ENCODE results near the gene STRAP.
A peak's percentile ranks its signal among the peaks of the same experiment; 100 is the strongest.

STRAP gene, protein sequence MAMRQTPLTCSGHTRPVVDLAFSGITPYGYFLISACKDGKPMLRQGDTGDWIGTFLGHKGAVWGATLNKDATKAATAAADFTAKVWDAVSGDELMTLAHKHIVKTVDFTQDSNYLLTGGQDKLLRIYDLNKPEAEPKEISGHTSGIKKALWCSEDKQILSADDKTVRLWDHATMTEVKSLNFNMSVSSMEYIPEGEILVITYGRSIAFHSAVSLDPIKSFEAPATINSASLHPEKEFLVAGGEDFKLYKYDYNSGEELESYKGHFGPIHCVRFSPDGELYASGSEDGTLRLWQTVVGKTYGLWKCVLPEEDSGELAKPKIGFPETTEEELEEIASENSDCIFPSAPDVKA

DNA sequence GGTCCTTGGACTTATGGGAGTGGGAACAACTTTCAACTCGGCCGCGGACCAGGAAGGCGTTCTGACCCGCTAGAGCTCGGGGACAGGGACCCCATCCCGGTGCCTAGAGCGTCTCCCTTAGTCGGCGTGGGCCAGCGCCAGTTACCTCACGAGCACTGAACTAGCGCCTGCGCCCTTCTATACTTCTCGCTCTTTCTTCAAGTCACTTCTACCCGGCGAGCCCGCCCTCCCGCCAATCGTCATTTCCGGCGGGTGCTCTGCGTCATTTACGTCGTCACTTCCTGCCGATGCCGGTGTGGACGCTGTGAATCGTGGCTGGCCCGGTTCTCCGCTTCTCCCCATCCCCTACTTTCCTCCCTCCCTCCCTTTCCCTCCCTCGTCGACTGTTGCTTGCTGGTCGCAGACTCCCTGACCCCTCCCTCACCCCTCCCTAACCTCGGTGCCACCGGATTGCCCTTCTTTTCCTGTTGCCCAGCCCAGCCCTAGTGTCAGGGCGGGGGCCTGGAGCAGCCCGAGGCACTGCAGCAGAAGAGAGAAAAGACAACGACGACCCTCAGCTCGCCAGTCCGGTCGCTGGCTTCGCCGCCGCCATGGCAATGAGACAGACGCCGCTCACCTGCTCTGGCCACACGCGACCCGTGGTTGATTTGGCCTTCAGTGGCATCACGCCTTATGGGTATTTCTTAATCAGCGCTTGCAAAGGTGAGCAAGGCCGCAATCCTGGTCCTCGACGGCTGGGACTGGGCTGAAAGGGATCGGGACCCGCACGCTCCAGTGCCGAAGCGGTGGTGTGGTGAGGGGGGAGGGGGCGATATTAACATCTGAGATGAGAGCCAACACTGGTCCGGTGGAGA is at the start of gene STRAP:
TSS of gene STRAP (plus strand) at position 270 of the 854 bp plus-strand sequence. CDS start at position 591, 321 bp downstream.
- peak; percentile 88 to 95 for DNase-seq

DNA sequence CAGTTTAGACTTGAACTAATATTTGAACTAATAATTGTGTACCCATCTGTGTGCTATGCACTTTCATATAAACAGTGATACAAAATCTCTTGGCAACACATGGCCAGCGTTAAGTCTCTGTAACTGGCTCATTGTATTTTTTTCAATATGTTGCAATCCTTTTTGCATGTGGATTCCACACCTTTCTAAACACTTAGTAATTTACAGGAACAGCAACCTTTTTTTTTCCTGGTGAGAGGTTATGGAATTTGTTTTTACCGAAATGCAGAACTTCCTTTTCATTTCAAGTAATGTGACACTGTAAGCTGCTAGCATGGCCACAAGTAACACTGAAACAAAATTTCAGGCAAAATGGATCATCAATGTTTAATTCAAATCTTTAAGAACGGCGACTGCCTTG is 47.6 kb upstream of the STRAP start:
- no peak for DNase-seq

DNA sequence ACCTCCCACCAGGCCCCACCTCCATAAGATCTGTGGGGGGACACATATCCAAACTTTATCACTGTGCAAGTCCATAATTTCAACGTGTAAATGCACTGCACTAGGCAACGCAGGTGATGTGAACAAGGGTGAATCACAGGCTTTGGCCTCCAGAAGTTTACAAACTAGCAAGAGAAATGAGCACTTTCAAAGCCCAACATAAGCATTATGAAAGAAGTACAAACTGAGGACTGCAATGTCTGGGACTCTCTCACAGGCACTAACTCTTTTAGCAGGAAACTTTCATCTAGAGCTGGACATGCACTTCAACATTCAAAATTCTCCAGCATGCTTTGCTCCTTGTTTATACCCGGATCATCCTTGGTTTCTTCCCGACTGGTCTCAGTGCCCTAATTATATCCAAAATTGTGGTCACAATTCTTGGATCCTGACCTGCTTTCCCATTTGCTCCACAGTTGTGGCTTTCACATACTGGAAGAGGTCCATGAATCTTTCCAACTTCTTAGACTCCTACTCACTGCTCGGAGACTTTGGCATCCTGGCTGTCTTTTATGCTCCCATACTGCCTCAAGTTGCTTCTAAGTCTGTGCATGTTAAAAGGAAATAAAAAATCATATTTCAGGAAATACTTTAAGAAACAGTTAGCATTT is 44.9 kb upstream of the STRAP start:
- DNase-seq, result no peak

DNA sequence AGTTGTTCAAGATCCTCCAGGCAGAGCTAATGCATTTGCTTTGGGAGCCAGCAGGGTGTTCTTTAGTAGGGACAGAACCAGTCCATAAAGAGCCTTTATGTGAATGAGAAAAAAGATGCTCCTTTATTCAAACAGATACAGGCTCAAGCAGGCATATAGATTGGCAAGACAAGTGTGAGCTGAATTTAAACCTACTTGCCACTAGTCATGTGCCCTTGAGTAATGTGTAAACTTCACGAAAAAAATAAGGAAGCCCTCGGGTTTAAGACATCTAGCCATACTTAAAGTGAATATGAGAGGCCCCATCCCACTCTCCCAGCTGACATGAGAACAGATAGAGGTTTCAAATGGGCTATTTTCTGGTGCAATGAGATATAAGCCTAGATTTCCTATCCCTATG is 43.1 kb upstream of the STRAP start:
- no peak for DNase-seq

DNA sequence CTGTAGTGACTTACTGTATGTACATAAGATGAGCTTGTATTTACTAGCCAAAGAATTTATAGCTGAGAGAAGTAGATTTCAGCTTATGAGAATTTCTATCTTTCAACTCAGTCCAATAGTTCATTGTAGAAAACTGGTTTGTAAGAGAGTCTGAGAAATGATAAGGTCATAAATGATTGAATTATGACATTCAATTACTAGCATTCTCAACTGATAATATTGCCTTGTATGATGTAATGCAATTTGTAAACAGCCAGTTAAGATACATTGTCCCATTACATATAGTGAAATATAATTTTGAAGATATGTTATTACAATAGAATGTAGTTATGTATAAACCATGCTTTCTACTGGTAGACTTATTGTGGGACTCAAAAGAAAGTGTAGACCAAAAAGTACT is 42.5 kb upstream of the STRAP start:
- no peak for DNase-seq

DNA sequence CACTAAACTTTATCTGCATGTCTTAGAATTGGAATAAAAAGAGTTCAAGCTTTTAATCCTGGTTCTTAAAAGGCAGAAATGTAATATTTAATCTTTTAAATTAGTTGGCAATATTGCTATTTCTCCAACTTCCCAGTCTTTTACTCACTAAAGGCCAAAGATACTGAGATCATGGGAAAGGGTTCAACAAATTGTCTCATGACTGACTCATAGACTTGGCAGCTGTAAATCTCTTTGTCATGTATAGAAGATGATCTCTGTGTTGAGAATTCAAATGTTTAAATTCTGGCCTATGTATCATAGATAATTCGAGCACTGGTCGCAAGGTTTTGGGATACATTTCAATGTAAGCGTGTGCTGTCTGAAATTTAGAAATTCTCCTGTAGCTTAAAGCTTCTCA is 40.1 kb upstream of the STRAP start:
- DNase-seq, result no peak

DNA sequence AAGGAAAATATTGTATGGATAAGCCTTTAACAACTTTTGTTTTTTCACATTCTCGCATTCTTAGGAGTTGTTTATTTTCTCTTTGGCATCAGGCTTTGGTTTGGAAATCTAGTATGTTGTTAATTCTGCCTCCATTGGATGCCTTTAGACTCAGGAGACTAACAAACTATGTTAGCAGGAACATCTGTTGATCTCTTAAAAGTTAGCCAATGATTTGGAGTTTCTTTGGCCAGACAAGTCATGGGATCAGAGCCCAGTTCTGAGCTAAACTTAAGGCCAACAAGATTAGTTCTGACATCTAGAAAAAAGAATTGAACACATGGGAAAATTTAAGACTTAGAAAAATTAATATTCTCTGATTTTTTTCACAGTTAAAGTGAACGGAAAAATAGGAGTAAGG is 35.3 kb upstream of the STRAP start:
- no peak for DNase-seq

DNA sequence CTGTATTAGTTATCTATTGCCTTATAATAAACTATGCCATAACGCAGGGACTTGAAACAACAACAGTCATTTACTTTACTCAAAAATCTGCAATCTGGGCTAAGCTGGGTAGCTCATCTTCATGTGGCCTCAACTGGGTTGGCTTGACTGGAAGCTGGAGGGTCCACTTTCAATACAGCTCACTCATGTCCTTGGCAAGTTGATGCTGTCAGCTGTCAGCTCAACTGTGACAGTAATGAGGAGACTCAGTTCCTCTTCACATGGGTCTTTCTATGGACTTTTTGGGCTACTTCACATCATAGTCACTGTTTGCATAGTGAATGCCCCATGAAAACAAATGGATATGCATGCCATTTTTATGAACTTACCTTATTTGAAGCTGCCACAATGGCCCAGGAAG is 33.6 kb upstream of the STRAP start:
- no peak for DNase-seq

DNA sequence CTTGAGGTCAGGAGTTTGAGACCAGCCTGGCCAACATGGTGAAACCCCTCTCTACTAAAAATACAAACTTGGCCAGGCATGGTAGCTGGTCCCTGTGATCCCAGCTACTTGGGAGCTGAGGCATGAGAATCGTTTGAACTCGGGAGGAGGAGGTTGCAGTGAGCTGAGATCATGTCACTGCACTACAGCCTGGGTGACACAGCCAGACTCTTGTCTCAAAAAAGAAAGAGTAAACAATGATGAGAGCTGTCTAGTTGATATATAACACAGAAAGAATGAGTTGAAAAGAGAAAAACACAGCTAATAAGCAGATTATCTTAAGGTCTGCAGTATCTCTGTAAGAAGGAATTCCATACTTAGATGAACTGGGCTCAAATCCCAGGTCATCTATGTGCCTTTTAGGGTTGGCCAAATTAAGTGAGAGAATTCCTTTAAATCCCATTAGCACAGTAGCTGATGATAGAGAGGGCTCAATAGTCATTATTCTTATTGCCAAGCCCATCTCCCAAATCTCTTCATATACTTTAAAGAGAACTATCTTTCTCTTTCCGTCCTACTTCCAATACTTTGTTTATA is 31.1 kb upstream of the STRAP start:
- no peak for DNase-seq

DNA sequence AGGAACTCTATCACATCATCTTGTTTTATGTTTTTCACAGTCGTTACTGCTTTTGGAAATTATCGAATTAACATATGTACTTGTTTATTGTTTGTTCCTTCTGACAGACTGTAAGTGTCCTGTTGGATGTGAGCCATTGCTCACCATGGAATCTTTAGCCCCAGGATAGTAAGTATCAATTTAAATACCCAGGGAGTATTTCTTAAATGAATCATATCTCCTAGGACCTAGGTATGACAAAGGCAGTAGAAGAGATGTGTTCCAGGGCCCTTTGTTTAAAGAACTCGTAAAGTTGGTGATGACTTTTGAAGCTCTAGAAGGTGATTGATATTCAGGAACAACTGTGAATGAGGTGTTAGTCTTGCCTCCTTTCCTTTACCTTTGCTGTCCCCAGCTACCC is 30.3 kb upstream of the STRAP start:
- DNase-seq, result no peak

DNA sequence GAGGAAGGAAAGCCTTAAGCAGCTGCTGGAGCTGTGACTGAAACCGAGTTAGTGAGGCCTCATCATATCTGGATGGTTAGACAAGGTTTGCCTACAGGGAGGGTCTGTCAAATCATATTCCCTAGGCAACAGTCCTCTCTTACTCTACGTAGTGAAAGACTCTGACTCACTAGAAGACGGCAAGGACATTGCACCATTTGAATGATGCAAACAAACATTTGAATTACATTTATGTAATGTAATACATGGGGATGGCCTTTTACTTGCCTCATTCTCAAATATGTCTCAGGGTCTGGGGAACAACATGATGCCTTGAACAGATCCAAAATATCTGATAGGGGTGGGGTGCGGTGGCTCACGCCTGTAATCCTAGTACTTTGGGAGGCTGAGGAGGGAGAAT is 29.8 kb upstream of the STRAP start:
- no peak for DNase-seq

DNA sequence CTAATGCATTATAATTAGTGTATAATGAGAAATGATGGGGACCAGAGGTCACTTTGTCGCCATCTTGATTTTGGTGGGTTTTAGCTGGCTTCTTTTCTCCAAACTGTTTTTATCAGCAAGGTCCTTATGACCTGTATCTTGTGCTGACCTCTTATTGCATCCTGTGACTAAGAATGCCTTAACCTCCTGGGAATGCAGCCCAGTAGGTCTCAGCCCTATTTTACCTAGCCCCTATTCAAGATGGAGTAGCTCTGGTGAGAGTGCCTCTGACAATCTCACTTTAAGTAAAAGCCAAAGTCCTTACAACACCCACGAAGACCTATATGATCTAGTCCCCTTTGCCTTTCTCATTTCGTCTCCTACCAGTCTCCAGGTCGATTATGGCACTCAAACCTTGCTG is 28.3 kb upstream of the STRAP start:
- DNase-seq, result no peak

DNA sequence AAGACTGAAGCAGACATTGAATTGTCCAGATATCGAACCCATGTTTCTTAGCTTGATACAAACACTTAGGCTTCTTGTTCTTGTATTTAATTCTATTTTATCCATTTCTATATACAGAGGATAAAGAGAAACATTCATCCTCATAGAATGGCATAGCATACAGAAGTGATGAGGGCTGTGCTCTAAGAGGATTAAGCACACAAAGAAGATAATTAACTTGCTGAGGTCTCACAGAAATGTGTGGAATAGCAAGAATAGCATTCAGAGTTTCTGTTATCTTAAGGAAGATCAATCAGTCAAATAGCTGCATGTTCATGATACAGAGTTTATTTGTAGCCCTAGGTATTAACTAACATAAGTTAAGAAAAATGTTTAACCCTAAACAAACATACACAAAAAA is 27.3 kb upstream of the STRAP start:
- peak in 1 of 2 experiments; percentile 44 for DNase-seq

DNA sequence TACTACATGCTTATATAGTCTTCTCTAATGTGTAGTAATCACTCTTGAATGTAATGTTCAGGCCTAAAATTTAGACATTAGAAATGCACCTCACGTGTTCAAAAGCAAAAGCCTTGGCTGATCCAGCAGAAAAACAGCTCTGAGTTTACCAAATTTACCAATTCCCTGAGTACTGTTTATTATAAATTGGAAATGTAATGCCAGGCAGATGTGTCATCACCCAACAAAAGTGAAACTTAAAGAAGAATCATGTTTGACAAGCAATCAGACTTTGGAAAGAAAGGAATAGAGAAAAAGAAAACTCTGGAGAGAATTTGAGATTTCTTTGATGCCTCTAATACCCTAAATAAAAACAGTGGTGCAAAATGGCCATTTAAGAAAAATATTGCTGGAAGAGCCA is 26.5 kb upstream of the STRAP start:
- DNase-seq, result no peak

DNA sequence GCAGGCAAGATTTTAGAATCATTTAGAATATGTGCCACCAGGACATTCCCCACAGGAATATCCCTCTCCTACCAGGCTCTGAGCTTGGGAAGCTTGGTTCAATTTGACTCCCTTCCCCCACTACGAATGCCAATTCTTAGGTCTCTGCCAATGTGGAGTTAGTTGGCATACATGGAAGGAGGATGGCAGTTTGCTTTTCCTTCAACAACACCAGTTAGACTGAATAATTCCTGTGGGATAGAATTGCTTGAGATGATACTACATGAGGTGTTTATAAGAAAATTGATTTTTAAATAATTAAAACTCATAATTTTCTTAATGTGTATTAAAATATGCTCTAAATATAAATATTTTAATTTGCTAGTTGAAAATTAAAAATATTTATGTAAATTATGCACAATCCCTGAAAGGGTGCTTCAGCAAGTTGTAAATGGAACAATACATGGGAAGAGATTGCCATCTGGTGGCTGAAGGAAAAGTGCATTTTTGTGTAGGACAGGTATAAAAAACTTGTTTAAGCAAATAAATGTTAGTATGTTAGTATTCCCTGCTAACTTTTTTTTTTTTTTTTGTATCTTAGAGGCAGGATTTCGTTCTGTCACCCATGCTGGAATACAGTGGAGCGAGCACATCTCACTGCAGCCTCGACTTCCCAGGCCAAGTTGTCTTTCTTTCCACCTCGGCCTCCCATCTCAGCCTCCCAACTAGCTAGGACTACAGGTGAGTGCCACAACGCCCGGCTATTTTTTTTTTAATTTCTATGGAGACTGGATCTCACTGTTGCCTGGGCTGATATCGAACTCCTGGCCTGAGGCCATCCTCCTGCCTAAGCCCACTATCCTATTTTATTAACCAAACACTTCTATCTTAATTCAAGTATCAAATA is 25.8 kb upstream of the STRAP start:
- DNase-seq, result peak; percentile 22 to 49

DNA sequence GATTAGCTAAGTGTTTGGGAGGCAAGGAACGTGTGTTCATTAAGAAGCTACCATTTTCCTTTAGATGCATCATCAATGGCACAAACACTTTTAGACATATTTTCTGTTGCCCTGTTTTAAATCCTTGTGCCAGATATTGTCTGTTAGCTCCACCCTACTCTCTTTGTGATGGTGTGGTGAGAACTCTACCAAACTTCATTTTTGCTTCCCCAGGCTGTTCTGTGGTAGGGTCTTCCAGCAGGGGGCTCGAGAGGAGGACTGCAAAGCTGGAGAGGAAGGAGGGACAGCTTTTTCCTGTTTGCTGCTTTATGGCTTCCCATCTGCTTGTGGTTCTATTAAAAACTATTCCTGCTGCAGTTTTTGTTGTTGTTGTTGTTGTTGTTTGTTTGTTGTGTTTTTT is 23.8 kb upstream of the STRAP start:
- peak; percentile 9 to 20 for DNase-seq

DNA sequence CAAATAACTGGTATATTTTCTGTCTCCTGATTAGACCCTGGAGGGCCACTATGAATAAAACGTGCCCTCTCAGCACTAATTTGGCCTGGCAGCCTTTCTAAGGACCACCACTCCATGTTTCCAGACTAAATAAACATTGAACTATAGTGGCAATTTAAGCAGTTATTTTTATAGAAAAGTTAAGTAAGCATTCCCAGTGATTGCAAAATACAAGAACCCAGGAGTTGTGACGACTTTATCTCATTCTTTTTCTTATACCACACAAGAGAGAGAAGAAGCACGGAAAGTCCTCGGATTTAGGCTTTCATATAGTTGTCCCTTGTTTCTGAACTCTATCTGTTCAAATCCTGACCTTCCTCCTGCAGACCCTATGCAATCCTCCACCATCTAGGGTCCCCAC is 23.1 kb upstream of the STRAP start:
- no peak for DNase-seq

DNA sequence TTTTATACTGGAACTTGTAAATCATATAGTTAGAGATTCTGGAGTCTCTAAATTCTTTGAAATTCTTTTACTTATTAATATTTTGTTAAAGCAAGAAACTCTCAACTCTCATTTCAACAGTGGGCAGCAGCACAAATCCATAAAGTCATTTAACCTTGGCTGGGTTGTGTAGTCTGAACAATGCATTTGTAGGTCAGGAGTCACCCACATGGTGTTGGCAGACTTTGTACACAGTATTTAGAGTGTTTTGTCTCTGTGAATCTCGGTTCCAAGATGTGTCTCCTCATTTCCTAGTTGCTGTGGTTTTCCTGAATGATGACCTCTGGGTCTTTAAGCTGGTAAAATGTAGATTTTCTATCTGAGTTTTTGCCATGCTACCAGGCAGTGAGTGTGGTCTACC is 20.8 kb upstream of the STRAP start:
- no peak for DNase-seq

DNA sequence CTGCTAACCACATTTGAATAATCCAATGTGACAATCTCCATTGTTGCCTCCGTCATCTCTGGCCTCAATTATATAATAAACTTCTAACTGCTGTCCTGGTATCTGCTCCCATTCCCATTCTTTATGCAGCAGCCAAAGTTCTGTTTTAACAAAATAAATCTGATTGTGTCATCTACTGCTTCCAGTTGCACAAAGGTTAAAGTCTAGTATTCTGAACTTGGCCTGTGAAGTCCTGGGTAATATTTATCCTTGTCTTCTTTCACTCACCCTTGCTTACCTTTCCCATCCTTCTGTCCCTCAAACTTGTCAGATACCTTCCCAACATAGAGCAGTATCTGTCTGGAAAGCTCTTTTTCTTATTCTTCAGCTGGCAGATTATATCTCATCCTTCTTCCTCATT is 19.3 kb upstream of the STRAP start:
- DNase-seq, result no peak

DNA sequence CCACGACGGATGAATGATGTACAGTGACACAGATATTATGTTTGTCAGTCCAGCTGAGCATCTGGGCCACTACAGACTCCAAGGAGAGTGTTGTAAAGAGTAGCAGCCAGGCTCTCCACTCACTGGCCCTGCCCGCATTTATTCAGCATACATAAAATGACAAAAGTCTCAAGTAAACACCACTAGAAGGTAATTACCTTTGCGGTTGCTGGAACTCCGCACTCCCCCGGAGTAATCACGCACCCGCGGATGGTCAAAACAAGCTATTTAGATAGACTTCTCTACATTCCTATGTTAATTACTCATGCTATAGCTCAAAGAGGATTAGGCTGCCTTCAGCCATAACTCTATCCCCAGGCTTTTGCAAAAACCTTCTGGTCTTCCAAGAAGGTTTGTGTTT is 18.8 kb upstream of the STRAP start:
- DNase-seq, result no peak

DNA sequence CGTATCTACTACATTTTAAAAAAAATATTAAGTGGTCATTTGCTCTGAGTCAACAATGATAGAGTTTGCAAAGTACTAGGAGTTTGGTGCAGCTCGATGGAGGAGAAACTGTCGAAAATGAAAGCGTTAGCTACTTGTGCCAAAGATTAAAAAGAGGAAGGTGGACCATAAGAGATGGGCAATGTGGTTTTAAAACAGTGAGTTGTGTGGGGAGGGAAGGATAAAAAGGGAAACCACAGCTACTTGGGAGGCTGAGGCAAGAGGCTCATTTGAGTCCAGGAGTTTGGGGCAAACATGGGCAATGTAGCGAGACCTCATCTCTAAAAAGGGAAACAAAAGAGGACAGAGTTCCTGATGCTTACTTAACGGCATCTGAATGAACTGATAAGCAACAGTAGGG is 18.2 kb upstream of the STRAP start:
- no peak for DNase-seq

DNA sequence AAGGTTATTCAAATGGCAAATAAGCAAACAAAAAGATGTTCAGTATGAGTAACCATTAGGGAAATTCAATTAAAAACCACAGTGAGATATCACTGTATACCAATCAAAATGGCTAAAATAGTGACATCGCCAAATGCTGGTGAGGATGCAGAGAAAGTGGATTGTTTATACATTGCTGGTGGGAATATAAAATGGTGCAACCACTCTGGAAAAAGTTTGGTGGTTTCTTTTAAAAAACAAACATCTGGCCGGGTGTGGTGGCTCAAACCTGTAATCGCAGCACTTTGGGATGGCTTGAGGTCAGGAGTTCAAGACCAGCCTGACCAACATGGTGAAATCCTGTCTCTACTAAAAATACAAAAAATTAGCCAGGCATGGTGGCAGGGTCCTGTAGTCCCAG is 14.0 kb upstream of the STRAP start:
- DNase-seq, result no peak

Measured in NCI-H524 (cell line).